ENCODE data around the gene EPHB1. TPM values are rescaled to one million over a fixed set of nuclear protein-coding genes. Genes with fewer than 3 reads are reported as not detected.

EPHB1 gene
- total RNA-seq, 2 donors from 2014 or later = 2.3 to 21.2 TPM

DNA sequence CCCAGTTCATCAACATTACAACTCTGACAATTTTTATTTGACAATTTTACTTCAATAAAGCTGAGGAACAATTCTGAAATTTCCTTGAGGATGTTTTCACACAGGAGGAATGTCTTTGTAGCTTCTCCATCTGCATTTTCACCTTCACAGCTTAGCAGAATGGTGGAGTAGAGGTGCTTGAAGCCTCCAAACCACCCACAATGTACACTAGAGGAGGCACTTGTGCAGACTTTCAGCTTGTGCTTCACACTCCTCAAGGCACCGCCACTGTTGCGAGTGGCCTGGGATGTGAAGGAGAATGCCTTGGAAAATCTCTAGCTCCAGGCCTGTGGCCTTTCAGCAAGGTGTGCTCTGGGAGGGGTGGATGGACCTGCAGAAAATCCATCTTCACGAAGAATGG is 181.9 kb downstream of the EPHB1 start:
- WGBS = 94% methylated on average over 3 of the region's 3 CpGs
- Histone ChIP-seq H3K36me3 (no peaks in the 10 kb centered on the region), H3K9me3 (no peaks in the 10 kb centered on the region), H3K27ac (no peak overlapping the region), H3K27me3 (replicated peaks; ENCODE audit: insufficient read depth) (no peaks in the 10 kb centered on the region), H3K4me3 (no peak overlapping the region), H3K4me1 (replicated peaks) (no peaks in the 10 kb centered on the region)
- DNase-seq (ENCODE audit: low spot score) = no peak
- TF ChIP-seq POLR2AphosphoS5 (IDR thresholded peaks at IDR 0.05) (no peak), POLR2A (IDR thresholded peaks at IDR 0.05) (no peak)
- TF ChIP-seq, protein P1, sequence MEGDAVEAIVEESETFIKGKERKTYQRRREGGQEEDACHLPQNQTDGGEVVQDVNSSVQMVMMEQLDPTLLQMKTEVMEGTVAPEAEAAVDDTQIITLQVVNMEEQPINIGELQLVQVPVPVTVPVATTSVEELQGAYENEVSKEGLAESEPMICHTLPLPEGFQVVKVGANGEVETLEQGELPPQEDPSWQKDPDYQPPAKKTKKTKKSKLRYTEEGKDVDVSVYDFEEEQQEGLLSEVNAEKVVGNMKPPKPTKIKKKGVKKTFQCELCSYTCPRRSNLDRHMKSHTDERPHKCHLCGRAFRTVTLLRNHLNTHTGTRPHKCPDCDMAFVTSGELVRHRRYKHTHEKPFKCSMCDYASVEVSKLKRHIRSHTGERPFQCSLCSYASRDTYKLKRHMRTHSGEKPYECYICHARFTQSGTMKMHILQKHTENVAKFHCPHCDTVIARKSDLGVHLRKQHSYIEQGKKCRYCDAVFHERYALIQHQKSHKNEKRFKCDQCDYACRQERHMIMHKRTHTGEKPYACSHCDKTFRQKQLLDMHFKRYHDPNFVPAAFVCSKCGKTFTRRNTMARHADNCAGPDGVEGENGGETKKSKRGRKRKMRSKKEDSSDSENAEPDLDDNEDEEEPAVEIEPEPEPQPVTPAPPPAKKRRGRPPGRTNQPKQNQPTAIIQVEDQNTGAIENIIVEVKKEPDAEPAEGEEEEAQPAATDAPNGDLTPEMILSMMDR (IDR thresholded peaks at IDR 0.05) = no peak
- intact Hi-C loops (cut with DNase I) = no loop called here

GRCh38 chr3:134978658-134979057 is 183.6 kb downstream of the EPHB1 start:
- TF ChIP-seq, protein P1 (IDR thresholded peaks at IDR 0.05) = no peak
- TF ChIP-seq POLR2A (IDR thresholded peaks at IDR 0.05) (no peak), POLR2AphosphoS5 (IDR thresholded peaks at IDR 0.05) (no peak)
- intact Hi-C loops (cut with DNase I) = no loop called here
- H3K9me3 ChIP-seq = no peaks in the 10 kb centered on the region
- no peaks in the 10 kb centered on the region for H3K36me3 ChIP-seq
- H3K27ac ChIP-seq = no peak overlapping the region
- no peak overlapping the region for H3K4me3 ChIP-seq
- no peak for DNase-seq (ENCODE audit: low spot score)
- H3K4me1 ChIP-seq (replicated peaks) = no peaks in the 10 kb centered on the region
- no peaks in the 10 kb centered on the region for H3K27me3 ChIP-seq (replicated peaks; ENCODE audit: insufficient read depth)
- WGBS = 100% methylated on average over 1 of the region's 1 CpG

DNA sequence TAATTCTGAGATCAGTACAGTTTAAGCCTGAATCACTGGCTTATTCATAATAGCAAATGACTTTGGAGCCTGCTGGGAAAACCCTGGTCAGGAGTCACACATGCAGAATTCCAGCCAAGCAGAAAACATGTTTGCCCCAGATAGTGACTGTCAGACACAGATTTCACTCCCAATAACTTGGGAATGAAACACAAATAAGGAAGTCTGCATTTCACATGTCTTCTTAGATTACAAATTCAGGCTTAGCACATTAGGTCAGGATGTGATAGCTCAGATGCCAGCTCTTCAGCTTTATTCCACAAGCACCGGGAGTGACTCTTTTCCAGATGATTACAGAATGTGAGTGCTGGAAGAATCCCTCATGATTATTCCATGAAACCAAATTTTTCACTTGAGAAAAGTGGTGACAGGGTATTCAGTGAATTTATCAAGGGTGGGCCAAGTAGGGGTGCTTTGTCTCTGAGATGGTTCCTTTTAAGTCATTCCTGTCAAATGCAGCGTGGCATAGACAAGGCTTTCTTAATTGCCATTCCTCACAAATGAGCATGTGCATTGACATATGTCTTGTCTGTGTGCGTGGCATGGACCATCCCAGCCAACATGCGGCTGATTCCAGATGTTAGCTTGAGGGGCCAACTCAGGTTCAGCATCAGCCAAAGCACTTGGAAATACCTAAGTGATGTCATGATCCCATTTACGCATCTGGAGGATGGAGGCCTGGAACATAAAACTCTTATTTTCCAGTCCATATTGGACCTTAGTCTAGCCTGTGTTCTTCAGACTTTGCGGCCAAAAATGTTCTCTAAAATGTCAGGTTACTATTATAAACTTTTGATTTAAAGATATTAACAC is 191.0 kb downstream of the EPHB1 start:
- Histone ChIP-seq H3K36me3 (no peaks in the 10 kb centered on the region), H3K4me3 (no peak overlapping the region), H3K9me3 (no peaks in the 10 kb centered on the region), H3K27ac (no peak overlapping the region), H3K4me1 (replicated peaks) (no peaks in the 10 kb centered on the region), H3K27me3 (replicated peaks; ENCODE audit: insufficient read depth) (no peaks in the 10 kb centered on the region)
- TF ChIP-seq POLR2AphosphoS5 (IDR thresholded peaks at IDR 0.05) (no peak), POLR2A (IDR thresholded peaks at IDR 0.05) (no peak)
- TF ChIP-seq, protein P1 (IDR thresholded peaks at IDR 0.05) = no peak
- intact Hi-C loops (cut with DNase I) = no loop called here
- 61% methylated on average over 6 of the region's 6 CpGs for WGBS
- no peak for DNase-seq (ENCODE audit: low spot score)

DNA sequence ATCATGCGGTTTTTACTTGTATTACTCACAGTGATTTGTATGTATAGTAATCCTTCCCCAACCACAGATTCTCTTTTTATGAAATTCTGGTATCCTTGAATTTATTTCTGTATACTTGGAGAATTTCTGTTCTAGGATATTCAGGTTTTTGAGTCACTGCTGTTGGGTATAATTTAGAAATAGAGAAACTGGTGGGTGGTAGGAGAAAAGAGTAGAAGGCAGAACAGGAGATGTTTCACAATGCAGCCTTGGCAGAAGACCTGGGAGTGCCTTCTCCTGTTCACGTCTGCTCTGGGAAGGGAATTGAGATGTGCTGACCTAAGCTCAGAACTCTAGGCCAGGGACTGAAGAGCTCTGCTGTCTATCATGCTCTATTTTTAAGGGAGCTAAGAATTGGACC is 193.6 kb downstream of the EPHB1 start:
- no peaks in the 10 kb centered on the region for H3K36me3 ChIP-seq
- H3K27ac ChIP-seq = no peak overlapping the region
- no peak for DNase-seq (ENCODE audit: low spot score)
- H3K9me3 ChIP-seq = no peaks in the 10 kb centered on the region
- WGBS = 52% methylated on average over 2 of the region's 2 CpGs
- intact Hi-C loops (cut with DNase I) = no loop called here
- H3K27me3 ChIP-seq (replicated peaks; ENCODE audit: insufficient read depth) = no peaks in the 10 kb centered on the region
- H3K4me1 ChIP-seq (replicated peaks) = no peaks in the 10 kb centered on the region
- H3K4me3 ChIP-seq = no peak overlapping the region
- TF ChIP-seq POLR2AphosphoS5 (IDR thresholded peaks at IDR 0.05) (no peak), POLR2A (IDR thresholded peaks at IDR 0.05) (no peak)
- TF ChIP-seq, protein P1 (IDR thresholded peaks at IDR 0.05) = no peak

DNA sequence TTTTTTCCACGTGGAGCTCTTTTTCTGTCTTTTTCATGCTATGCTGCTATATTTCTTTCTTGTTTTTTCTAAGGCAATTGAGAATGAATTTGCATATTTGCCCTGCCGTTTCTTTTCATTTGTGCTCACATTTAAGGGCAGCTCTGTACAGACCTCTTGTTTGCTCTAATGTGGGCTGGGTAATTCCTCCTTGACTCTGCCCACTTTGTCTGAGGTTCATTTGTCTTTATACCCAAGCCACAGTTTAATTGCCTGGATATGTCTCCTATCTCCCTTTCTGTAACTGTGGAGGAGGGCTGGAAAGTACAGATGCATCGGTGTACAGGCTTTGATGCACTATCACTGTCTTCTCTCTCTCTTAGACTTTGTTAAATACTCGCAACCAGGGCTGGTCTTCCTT is 195.9 kb downstream of the EPHB1 start:
- intact Hi-C loops (cut with DNase I) = no loop called here
- no peaks in the 10 kb centered on the region for H3K27me3 ChIP-seq (replicated peaks; ENCODE audit: insufficient read depth)
- H3K4me1 ChIP-seq (replicated peaks) = no peaks in the 10 kb centered on the region
- H3K27ac ChIP-seq = no peak overlapping the region
- 47% methylated on average over 4 of the region's 4 CpGs for WGBS
- no peaks in the 10 kb centered on the region for H3K36me3 ChIP-seq
- no peak overlapping the region for H3K4me3 ChIP-seq
- no peak for DNase-seq (ENCODE audit: low spot score)
- TF ChIP-seq POLR2A (IDR thresholded peaks at IDR 0.05) (no peak), POLR2AphosphoS5 (IDR thresholded peaks at IDR 0.05) (no peak)
- TF ChIP-seq, protein P1 (IDR thresholded peaks at IDR 0.05) = no peak
- H3K9me3 ChIP-seq = no peaks in the 10 kb centered on the region
